HT-29 (cell line): Measurements from ENCODE around the gene MBD1. TPM values are rescaled to one million over a fixed set of nuclear protein-coding genes. Genes with fewer than 3 reads are reported as not detected.
"Not testable (repeated sequence)": the region's sequence is repeated elsewhere in the genome, so short reads cannot be mapped to it uniquely, and the experiment has no call there.

Experiments used
- DNase-seq: peaks from one replicate; pipeline ENCODE4 v3.0.0-alpha.2; 2015; ENCODE audit warnings: low spot score
- total RNA-seq: library from RNA; depleted of rRNA; stranded (reverse); fragments of >200 nt; shearing (Covaris generic); gene quantifications from 2 replicates; pipeline ENCODE4 v1.2.3, GENCODE V29; 2014; rRNA removed

Gene MBD1
- total RNA-seq = 47.4 and 50.5 TPM in 2 replicates

- DNase-seq = peak; percentile 93
These were observed at the start of gene MBD1 for GRCh38 chr18:50281295-50281971. Gene MBD1 (minus strand): TSS chr18:50281523. CDS start chr18:50279992, 1,531 bp downstream.

DNA sequence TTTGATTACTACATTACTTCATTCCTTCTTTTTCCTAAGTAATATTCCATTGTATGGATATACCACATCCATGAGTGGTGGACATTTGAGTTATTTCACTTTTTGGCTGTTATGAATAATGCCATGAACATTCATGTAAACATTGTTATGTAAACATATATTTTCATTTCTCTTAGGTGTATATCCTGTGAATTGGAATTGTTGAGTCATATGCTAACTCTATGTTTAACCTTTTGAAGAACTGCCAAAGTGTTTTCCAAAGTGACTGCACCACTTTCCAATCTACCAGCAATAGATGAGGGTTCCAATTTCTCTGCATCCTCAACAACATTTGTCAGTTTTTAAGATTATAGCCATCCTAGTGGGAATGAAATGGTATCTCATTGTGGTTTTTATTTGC lies 48.9 kb upstream of the MBD1 start:
- DNase-seq = no peak

DNA sequence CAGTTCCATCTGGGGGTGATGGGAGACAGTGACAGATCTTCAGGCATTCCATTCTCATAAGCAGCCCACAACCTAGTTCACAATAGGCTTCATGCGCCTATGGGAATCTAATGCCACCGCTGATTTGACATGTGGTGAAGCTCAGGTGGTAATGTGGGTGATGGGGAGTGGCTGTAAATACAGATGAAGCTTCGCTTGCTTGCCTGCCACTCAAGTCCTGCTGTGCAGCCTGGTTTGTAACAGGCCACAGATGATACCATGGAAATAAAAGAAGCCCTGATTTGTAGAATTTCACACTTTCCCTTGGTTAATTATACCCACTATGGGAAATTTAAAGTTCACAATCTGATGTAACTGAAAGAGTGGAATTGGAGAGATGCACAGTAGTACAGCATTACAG lies 46.7 kb upstream of the MBD1 start:
- DNase-seq = no peak

- DNase-seq = no peak
These were observed 39.4 kb upstream of the MBD1 start for GRCh38 chr18:50320719-50321118.

DNA sequence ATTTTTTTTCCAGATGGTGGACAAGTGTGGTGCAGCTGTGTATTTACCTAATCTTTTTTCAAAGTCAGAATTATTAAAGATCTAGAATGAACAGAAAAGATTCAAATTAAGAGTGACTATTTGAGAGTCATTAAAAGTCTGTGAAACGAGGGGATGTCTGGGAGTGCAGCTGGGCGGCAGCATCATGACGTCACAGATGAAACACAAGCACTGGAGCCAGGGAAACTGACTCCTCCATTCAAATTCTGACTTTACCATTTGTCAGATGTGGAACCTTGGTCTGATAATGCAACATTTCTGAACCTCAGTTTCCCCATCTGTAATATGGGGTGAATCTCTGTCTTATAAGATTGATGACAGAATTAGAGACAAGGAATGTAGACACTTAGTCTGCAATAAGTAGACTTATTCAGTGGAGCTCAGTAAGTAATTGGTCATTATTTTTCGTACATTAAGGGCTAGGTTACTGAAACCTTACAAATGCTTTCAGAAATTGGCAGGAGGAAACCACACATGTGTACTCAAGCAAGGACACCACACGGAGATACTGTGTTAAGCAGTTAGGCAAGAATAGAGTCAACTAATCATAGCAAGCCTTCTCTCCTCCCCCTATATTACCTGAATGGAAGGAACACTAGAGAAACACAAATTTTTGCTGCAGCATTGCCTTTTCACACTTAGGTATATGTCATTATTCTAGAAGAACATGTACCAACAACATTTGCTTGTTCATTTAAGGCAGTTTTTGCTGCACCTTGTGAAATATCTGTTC lies 34.0 kb upstream of the MBD1 start:
- no peak for DNase-seq

DNA sequence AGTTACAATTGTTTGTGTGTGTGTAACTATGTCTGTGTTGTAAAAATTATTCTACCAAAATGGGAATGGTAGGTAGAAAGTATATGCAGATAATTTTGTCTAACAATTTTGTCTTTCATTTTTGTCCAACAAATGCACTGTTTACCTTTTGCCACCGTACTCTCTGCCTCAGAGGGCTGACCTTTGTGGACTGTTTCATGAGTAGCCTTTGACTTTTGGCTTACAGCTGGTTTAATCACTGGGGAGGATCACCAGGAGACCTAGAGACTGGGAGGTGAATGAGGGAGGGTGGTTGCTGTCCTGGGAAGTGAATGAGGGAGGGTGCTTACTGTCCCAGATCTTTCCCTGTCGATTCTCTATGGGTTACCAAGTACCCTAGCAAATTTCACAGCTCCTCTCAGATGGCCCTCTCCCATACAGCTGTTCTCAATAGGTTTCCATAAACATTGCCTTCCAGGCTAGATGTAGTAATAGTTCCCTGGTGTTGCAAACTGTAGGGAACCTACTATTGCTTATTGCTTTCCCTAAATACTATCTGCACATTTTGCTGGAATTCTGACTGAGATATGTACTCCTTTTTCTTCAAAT lies 32.6 kb upstream of the MBD1 start:
- no peak for DNase-seq

- no peak for DNase-seq
These were observed 31.8 kb upstream of the MBD1 start for GRCh38 chr18:50313031-50313607.

- no peak for DNase-seq
These were observed 31.1 kb upstream of the MBD1 start for GRCh38 chr18:50312296-50313030.

GRCh38 chr18:50311650-50312049 lies 30.3 kb upstream of the MBD1 start:
- no peak for DNase-seq

- no peak for DNase-seq
These were observed 28.8 kb upstream of the MBD1 start for GRCh38 chr18:50310080-50310479.

- DNase-seq = not testable (repeated sequence)
These were observed 27.5 kb upstream of the MBD1 start for GRCh38 chr18:50308851-50309250.

DNA sequence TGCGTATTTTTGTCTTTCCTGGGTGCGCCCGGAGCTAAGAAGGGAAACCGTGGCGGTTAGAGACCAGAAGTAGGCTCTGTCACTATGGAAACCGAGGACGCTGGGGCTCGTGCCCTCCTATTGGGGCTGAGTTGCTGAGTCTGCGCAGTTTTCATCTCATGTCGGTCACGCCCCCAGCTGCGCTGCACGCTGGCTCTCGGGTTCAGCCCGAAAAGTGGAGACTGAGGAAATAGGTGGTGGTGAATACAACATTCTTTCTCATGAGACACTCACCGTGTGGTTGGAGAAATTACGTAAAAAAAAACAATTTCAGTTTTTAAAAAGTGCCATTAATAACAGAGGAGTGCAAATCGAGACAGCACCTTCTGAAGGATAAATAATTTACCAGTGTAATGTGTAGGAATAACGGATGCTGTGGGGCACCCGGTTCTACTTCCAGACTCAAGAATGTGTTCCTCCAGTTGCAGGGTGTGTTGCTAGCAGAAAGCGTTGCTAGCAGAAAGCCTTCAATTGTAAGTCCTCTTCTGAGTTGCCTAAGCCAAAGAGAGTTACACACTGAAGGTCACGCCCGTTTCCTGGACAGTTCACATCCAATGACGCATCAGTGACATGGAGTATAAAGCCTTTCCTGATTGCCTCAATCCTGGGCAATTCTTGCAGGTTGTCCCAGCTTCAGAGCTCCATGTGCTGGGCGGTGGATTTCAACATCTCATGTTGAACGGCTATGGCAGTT lies 26.6 kb upstream of the MBD1 start:
- DNase-seq = peak; percentile 55

DNA sequence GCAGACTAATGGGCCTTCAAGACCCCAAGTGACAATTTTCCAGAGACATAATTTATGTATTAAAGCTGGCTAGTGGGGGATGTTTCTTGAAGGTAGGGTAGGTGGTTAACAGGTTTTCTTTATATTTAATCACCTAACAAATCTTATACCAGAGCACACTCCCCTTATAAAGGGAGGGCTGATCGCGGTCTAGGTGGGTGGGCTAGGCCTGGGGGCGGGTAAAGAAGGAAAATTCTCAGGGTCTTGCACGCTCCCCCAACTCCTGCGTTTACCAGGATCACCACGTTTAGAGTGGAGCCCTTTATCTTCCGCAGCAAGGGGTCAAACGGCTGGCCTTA lies 26.0 kb upstream of the MBD1 start:
- no peak for DNase-seq

DNA sequence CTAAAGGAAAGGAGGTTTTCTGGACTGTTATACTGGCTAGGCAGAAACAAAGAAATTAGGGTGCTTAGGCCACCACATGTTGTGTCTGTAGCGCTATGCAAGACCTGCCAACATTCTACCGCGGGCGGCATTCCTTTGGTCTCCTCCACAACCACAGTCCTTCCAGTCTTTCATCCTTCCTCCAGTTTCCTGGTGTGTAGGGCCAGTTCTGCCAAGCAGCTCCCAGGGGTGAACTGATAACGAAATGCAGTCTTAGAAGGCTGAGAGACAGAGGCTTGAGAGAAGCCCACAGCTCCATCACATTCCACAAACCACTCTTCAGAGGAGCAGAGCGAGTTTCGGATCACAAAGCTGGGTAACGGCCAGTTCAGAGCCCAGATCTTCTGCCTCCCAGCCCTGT lies 25.6 kb upstream of the MBD1 start:
- peak; percentile 10 for DNase-seq

GRCh38 chr18:50301074-50301473 lies 19.8 kb upstream of the MBD1 start:
- DNase-seq = no peak

DNA sequence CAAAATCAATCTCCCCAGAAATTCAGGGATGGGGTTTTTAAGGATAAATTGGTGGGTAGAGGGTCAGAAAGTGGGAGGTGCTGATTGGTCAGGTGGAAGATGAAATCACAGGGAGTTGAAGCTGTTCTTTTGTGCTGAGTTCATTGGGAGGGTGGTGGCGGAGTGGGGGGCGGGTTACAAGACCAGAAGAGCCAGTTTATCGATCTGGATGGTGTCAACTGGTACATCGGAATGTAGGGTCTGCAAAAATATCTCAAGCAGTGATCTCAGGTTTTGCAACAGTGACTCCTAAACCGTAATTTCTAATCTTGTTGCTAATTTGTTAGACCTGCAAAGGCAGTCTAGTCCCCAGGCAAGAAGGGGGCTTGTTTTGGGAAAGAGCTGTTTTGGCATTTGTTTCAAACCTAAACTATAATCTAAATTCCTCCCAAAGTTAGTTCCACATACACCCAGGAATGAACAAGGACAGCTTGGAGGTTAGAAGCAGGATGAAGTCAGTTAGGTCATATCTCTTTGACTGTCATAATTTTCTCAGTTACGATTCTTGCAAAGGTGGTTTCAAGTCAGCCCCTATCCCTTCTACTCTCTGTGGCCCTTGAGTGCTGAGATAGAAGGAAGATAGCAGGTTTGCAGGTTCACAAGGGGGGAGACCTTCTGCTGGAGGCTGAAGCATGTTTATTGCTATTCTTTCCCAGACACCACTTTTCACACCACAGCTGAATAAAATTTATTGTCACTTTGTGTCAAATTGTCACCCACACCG lies 18.5 kb upstream of the MBD1 start:
- DNase-seq = no peak

GRCh38 chr18:50298443-50299284 lies 17.3 kb upstream of the MBD1 start:
- no peak for DNase-seq

GRCh38 chr18:50297621-50298442 lies 16.5 kb upstream of the MBD1 start:
- DNase-seq = no peak

DNA sequence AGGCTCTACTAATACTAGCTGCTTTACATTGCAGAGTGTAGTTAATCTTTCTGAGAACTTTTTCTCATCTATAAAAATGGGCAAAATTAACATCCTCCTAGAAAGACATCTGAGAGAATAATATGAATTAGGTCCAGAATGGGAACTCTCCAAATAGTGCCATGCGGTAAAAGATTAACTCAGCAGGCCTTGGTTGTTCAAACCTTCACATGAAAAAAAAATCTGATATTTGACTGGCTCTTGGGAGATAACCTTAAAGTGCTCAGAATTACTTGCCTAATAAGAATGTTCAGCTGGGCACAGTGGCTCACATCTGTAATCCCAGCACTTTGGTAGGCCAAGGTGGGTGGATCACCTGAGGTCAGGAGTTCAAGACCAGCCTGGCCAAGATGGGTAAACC lies 11.7 kb upstream of the MBD1 start:
- no peak for DNase-seq
